NCI-H187 treated with DMSO at 0.1 percent for 48 hours (cell line): ENCODE results near the gene TPX2.
"Not testable (repeated sequence)": the region's sequence is repeated elsewhere in the genome, so short reads cannot be mapped to it uniquely, and the experiment has no call there.

Experiments used
- DNase-seq: peaks from one replicate; lab custom pipeline; 2025; lab: John Stamatoyannopoulos, UW

Gene TPX2

DNA sequence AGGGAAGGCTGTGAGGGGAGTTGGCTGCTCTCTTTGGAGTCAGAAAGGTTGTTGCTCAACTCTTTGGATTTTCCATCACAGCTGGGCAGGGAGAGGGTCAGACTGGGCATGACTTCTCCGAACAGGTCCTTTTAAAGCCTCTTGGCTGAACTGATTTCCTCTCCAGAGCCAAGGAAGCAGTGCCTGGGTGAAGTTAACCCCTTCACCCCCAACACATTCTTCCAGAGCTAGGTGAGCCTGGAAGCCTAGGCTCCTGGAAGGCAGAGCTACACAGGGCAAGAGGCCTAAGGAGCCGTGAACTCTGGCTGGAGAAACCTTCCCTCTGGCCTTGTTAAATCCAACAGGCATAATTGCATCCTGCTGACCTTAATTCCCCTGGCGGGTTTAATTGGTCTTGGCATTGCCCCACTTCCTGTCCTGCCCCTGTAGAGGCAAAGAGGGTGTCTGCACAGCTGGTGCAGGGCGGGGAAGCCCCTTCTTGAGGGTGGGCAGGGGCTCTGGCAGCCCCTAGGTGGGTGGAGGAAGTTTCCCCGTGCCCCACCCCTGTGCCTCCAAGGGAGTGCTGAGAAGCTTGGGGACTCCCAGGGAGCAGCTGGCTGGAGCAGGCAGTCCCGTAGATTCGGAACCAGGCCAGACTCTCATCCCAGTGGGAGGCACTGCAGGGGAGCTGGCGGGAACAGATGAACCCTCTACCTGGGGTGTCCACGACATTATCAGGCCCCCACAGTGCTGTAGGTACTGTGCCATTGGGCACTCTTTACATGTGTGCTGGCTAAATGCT is 76.5 kb downstream of the TPX2 start:
- no peak for DNase-seq

DNA sequence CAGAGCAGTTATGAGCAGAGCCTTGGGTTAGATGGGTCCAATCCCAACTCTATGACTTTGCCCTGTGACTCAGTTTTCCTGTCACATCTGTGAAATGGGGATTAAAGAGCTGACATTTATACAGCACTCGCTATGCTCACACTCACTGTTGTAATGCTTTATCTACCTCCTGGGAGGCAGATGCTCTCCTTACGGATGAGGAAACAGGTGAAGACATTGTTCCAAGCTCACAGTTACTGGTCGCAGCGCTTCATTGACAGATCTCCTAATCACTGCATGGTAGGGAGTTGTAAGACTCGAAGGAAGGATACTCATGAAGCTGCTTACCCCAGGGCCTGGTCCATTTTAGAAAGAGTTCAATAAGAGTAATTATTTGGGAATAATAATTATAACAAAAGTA is 77.1 kb downstream of the TPX2 start:
- no peak for DNase-seq

DNA sequence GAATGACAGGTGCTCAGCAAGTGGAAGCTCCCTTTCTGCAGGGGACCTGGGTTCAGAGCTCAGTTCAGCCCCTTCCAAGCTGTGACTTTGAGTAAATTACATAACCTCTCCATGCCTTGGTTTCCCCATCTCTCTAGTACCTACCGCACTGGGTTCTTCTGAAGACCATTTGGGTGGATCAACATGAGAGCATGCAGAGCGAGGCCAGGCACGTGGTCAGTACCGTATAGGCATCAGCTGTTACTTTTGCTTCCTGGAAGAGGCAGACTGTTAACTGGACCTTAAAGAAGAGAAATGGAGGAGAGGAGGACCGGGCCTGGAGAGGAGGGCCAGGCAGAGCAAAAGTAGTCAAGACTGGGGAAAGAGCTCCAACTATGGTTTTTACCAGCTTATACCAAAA is 78.4 kb downstream of the TPX2 start:
- DNase-seq = no peak

DNA sequence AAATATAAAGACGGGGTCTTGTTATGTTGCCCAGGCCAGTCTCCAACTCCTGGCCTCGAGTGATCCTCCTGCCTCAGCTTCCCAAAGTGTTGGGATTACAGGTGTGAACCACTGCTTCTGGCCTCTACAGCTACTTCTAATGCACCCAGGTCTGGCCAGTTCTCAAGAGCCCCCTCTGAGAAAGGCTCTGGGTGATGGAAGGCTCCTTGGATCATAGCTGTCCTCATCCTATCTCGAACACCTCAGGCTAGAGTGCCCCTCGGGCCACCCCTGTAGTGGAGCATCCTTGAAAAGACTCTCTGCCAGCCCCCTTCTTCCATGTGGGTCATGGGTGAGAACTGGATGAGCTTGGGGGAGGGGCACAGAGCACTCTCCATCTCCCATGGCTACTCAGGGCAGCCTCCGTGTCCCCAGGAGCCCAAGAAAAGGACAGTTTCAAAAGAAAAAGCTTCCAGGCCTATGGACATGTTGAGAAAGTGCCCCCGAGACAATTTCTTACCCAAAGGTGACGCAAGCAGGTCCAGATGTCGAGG is 79.4 kb downstream of the TPX2 start:
- no peak for DNase-seq

DNA sequence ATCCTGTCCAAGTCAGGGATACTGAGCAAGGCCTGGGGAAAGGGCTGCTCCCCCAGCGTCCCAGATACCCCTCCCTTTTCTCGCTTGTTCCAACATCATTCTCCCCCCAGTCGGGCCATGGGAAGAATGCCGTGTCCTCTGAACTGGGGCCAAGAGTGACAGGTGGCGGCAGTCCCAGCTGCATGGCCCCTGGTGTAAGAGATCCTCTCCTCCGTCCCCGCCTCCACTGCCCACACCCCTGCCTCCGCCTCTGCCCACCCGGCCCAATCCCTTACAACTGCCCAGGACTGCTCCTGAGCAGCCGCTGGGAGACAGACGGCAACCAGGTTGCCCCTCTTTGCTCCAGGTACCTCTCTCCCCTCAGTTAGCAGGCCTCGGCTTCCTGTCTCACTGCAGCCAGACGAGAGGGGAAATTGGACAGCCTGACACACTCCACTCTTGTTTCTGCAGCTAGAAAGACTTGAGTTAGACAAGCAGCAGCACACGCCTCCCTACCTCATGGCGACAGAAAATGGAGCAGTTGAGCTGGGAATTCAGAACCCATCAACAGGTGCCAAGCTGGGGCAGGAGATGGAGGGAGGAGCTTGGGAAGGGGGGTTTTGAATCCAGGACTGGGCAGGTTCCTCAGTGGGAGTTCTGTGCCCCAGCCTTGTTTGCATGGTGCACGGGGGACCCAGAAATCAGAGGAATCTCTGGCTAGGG is 80.1 kb downstream of the TPX2 start, which contains the start of gene MYLK2:
Gene MYLK2 (plus strand): TSS at position 274 of the 702 bp plus-strand sequence. CDS start 225 bp downstream, at position 499.
- DNase-seq = no peak

DNA sequence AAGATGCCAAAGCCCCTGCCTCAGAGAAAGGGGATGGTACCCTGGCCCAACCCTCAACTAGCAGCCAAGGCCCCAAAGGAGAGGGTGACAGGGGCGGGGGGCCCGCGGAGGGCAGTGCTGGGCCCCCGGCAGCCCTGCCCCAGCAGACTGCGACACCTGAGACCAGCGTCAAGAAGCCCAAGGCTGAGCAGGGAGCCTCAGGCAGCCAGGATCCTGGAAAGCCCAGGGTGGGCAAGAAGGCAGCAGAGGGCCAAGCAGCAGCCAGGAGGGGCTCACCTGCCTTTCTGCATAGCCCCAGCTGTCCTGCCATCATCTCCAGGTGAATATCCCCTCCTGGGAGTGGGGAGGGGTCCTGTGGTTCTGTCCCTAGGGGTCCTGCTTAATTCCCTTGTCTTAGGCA is 81.1 kb downstream of the TPX2 start:
- no peak for DNase-seq

DNA sequence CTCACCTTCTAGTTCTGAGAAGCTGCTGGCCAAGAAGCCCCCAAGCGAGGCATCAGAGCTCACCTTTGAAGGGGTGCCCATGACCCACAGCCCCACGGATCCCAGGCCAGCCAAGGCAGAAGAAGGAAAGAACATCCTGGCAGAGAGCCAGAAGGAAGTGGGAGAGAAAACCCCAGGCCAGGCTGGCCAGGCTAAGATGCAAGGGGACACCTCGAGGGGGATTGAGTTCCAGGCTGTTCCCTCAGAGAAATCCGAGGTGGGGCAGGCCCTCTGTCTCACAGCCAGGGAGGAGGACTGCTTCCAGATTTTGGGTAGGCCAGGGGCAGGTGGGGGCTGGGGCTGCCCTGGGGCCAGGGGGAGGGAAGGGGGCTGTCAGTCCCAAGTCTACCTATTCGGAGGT is 82.3 kb downstream of the TPX2 start:
- DNase-seq = no peak

DNA sequence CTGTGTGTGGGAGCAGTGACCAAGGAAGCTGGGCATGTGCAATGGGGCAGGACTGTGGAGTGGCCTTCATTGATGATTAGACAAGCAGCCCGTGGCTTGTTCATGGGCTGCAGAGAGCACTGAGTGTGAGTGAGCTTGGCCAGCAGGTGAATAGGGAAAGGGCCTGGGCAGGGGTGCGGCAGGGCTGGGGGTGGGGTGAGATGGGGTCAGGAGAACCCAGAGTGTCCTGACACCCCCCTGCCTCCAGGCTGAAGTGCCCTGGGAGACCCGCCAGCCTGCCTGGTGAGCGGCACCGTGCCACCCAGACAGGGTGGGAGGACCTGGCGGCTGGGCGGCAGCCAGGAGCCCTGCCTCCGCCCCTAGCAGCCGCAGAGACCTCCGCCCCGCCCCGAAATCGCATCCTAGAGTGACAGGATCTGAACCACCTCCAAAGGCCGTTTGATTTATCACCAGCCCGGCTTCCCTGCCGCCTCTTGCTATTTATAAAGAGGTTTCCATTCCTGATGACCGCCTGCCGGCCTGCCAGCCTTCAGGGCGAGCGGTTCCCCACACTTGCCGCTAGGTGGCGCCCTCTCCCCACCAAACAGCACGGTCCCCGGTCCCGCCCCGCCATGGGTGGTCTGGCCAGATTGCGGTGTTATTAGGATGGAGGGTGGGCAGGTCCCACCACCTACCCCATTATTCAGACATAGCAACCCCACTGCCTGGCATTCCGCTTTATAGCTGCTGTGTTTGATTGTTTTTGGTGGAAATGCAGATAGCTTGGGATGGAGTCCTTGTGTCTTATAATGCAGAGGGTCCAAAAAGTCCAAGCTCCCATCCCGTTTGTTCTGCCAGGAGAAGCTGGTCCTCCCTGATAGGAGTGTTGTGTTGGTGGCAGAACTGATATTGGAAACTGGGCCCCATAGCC is 83.6 kb downstream of the TPX2 start:
- peak; percentile 22 for DNase-seq

DNA sequence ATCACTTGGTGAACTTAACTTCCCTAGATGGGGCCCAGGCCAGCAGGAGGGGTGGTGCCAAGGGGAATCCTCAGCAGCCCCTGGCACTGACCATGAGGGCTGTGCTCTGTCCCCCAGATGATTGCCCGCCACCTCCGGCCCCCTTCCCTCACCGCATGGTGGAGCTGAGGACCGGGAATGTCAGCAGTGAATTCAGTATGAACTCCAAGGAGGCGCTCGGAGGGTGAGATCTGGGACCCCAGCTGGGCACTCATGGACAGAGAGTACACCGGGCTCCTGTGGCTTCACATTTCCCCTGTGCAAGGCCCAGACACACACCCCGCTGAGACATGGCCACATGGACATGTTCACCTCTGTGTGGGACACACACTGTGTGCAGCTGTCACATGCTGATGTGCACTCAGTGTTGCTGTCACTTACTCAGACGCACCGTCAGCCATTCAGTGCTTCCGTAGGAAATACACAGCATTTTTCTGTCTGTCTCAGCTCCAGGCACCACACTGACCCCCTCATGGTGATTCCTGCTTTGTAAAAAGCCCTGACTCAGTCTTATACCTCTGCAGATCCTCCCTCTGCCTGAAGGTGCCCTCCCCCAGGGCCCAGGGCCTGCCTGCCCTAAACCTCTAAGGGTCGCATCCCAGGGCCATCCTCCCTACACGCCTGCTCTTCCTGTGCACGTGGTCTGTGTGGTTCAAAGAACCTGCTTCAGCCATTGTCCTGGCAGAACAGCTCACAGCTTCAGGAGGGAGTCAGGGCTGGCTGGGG is 84.5 kb downstream of the TPX2 start:
- no peak for DNase-seq

DNA sequence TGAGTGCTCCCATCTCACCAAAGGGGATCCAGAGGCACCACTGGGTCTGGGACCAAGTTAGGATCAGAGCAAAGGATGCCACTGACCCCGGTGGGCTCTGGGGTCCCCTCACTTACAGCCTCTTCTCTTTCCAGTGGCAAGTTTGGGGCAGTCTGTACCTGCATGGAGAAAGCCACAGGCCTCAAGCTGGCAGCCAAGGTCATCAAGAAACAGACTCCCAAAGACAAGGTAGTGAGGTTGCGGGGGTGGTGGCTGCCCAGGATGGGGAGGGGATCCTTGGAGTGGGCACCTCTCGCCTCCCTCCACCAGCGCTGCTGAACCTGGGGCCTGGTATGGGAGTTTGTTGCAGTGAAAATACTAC is 85.0 kb downstream of the TPX2 start:
- no peak for DNase-seq

DNA sequence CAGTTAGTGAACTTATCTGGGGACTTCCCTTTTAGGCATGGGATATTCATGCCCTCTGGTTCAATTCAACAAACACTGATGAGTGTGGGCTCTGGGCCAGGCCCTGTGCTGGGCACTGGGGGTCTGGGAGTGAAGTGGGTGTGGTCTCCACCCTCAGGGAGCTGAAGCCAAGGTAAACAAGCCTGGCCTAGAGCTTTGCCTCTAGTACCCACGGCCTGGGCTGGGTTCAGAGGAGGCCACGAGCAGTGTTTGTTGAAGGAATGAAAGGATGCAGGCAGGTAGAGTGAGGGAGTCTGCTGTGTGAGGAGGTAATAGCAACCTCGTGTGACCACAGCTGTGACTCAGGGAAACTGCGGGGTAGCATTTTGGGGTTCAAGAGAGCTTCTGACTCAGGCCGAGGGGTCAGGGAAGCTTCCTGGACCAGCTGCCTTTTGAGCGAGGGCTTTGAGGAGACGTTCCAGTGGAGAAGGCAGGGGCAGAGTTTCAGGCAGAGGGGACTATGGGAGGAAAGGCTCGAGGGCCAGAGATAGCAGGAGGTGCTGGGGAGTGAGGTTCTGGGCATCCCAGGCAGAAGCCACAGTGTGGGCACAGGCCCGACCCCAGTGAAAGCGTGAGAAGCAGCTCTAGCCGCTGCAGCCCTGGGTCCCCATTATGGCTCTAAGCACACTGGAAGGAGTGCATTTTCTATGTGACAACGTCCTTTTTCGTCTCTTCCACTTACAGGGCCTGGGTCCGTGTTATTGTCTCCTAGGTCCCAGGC is 85.6 kb downstream of the TPX2 start:
- no peak for DNase-seq

DNA sequence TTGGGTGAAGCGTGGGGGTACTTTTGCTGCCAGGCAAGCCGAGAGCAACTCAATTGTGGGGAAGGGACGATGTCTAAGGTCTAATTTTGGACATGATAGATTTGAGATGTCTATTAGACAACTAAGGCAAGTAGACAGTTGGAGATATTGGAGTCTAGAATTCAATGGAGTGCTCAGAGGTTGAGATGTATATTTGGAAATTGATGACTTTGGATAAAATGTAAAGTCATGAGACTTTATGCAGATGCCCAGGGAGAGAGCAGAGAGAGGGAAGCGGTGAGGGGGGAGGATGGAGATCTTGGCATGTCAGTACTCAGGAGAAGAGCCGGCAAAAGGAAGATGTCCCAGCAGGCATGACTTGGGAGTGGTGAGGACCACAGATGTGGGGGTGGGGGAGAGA is 87.0 kb downstream of the TPX2 start:
- DNase-seq = no peak

DNA sequence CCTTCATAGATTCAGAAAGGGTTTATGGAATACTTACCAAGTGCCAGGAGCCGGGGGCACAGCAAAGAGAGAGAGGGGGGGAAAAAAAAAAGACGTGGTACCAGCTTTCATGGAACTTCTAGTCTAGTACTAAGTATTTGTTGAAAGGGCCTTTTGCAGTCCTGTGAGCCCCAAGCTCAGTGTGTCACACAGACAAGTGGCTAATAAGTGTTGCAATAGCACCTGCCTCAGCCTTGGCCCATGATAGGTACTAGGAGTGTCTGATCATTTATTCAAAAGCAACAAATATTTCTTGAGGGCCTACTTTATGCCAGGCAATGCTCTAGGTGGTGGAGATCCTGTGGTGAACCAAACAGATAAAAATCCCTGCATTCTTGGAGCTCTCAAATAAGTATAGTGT is 88.0 kb downstream of the TPX2 start:
- DNase-seq = no peak

DNA sequence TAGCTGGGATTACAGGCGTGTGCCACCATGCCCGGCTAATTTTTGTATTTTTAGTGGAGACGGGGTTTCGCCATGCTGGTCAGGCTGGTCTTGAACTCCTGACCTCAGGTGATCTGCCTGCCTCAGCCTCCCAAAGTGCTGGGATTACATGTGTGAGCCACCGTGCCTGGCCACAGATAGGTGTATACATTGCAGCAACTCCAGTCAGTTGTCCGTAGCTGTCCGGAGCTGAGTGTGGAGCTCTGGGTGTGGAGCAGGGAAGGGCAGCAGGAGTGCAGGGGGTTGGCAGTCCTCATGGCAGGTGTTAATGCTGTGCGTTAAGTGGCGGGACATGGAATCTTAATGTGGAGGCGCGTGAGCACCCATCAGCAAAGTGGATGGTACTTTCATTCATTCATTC is 88.9 kb downstream of the TPX2 start:
- DNase-seq = not testable (repeated sequence)

DNA sequence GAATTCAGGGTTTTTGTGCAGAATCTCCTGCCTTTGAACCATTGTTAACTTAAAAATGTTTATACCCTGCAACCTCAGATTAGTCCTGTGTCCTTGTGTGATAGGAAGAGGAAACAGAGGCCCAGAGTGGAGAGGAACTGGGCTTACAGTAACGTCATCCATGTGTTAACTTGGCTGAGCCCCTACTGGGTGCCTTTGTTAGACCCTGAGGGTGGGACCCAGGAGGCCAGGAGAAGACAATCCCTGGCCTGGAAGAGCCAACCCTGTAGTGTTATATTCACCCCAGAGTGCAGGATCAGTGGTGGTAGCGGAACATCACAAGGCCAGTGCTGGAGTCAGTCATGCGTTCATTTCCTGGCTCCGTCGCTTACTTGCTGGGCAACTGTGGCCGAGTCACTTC is 90.6 kb downstream of the TPX2 start:
- no peak for DNase-seq

DNA sequence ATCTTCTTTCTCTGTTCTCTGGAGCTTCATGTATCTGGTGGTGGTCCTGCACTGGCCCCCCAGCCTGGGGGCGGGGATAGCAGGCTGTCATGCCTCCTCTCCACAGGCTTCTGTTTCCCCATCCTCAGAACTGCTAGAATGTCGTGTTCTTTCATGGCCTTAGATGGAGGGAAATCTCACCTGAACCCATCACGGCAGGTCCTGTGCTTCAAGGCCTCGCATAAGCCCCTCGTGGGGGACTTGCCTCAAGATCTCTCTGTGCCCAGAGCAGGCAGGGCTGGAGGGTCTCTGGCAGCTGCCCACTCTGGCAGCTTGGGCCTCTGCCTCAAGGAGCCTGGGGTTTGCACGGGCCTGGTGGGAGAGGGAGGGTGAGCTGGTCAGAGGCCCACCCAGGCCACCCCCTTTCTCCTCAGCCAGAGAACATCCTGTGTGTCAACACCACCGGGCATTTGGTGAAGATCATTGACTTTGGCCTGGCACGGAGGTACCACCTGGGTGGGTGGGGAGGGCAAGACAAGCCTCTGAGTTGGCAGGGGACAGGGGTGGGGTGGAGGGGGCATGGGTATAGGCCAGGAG is 91.4 kb downstream of the TPX2 start:
- no peak for DNase-seq

DNA sequence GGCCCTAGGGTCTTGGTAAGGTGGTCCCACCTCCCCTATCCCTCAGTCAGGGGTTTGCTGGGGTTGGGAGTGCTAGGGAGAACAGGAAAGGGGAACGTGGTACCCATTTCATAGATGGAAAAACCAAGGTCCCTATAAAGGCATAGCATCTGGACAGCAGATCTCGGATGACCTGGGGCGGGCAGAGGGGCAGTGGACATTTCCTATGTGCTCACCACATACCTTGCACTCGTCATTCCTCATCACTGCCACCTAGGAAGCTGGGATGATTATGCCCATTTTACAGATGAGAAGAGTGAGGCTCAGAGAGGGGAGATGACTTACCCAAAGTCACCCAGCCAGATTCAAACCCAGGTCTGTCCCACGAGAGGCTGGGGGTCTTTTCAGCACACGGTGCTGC is 92.1 kb downstream of the TPX2 start:
- DNase-seq = no peak

DNA sequence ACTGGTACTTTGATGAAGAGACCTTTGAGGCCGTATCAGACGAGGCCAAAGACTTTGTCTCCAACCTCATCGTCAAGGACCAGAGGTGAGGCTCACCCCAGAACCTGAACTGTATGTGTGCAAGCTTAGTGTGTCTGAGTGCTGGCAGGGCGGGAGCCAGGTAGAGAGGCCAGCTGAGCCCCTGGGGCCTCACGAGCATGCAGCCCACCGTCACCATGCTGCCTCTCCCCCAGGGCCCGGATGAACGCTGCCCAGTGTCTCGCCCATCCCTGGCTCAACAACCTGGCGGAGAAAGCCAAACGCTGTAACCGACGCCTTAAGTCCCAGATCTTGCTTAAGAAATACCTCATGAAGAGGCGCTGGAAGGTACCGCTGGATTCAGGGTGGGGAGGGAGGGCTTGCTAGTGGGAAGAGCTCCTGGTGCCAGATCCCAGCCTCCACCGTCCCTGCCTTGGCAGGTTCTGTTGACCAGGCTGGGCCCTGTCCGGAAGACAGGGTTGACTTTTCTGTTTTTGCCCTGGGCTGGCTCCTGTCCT is 92.7 kb downstream of the TPX2 start:
- no peak for DNase-seq

DNA sequence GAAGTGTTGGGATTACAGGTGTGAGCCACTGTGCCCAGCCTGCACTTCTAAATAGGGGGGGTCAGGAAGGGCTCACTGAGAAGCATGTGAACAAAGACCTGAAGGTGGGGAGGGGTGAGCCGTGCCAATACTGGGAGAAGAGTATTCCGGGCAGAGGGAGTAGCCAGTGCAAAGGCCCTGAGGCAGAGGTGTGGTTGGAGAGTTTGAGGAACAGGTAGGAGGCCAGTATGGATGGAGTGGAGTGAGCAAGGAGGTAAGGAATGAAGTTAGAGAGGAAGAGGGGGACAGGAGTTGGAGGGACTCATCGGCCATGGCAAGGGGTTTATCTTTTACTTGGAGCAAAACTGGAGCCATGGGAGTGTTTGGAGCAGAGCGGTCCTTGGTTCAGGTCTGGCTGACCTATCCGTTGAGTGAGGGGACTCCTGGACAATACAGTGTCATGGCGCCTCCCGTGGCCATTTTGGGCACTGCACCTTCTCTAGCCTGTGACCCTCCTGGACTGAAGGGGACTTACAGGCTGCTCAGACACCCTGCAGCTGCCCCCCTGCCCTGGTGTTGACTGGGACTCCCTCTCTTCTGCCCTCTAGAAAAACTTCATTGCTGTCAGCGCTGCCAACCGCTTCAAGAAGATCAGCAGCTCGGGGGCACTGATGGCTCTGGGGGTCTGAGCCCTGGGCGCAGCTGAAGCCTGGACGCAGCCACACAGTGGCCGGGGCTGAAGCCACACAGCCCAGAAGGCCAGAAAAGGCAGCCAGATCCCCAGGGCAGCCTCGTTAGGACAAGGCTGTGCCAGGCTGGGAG is 94.2 kb downstream of the TPX2 start:
- no peak for DNase-seq
